AG20443 (cell line): Measurements from ENCODE around the gene RAB5IF.
"Not testable (repeated sequence)": the region's sequence is repeated elsewhere in the genome, so short reads cannot be mapped to it uniquely, and the experiment has no call there.

Experiments used
- DNase-seq: peaks from one replicate; pipeline ENCODE4 v3.0.0; 2012; ENCODE audit warnings: low spot score, mixed read lengths

RAB5IF gene

GRCh38 chr20:36605399-36606157, at the start of gene RAB5IF:
Gene RAB5IF (plus strand): TSS chr20:36605779. CDS start chr20:36605952, 173 bp downstream.
- peak; percentile 98 for DNase-seq

GRCh38 chr20:36562724-36563123, 42.9 kb upstream of the RAB5IF start:
- DNase-seq, result no peak

- DNase-seq, result no peak
Observed at GRCh38 chr20:36563374-36563773, 42.2 kb upstream of the RAB5IF start.

- not testable (repeated sequence) for DNase-seq
Observed at GRCh38 chr20:36564078-36564725, 41.4 kb upstream of the RAB5IF start.

- DNase-seq, result not testable (repeated sequence)
Observed at GRCh38 chr20:36564726-36565121, 40.9 kb upstream of the RAB5IF start.

GRCh38 chr20:36565520-36565919, 40.1 kb upstream of the RAB5IF start:
- DNase-seq, result no peak

- DNase-seq, result peak; percentile 90
Observed at GRCh38 chr20:36569847-36570429, 35.6 kb upstream of the RAB5IF start.

- no peak for DNase-seq
Observed at GRCh38 chr20:36571564-36572504, 33.7 kb upstream of the RAB5IF start.

GRCh38 chr20:36572701-36573102, 32.9 kb upstream of the RAB5IF start:
- no peak for DNase-seq

GRCh38 chr20:36573103-36573797, 32.3 kb upstream of the RAB5IF start, which contains the start of gene TGIF2:
Gene TGIF2 (plus strand): TSS chr20:36573597. CDS start chr20:36578775, 5,178 bp downstream.
- peak; percentile 94 for DNase-seq

GRCh38 chr20:36573798-36574365, 31.7 kb upstream of the RAB5IF start:
- peak; percentile 37 for DNase-seq

GRCh38 chr20:36574366-36575135, 31.0 kb upstream of the RAB5IF start:
- DNase-seq, result peak; percentile 61

- no peak for DNase-seq
Observed at GRCh38 chr20:36576081-36576445, 29.5 kb upstream of the RAB5IF start.

- no peak for DNase-seq
Observed at GRCh38 chr20:36578356-36579041, 27.1 kb upstream of the RAB5IF start.

GRCh38 chr20:36579996-36580545, 25.5 kb upstream of the RAB5IF start:
- DNase-seq, result no peak

GRCh38 chr20:36582322-36582721, 23.3 kb upstream of the RAB5IF start:
- no peak for DNase-seq

GRCh38 chr20:36582821-36583220, 22.8 kb upstream of the RAB5IF start:
- no peak for DNase-seq

GRCh38 chr20:36584018-36584481, 21.5 kb upstream of the RAB5IF start:
- DNase-seq, result no peak
